GM12878 (cell line): ENCODE results near the gene TNFRSF1B. TPM values are rescaled to one million over a fixed set of nuclear protein-coding genes. Genes with fewer than 3 reads are reported as not detected.

Experiments
- ATAC-seq: fragments of 200-7000 bp; cut with Tn5 transposase; 3 replicates; pipeline ENCODE4 v1.9.1; 2020; ENCODE audit warnings: mild to moderate bottlenecking, moderate library complexity
- BruUV-seq: library from RNA; stranded (reverse); fragments of 400-500 nt; replicated peaks from 2 replicates; lab custom pipeline; 2021; lab: Mats Ljungman, UMichigan
- CTCF ChIA-PET: fragments of 300-600 bp; sonication (Branson Sonifier 250); formaldehyde crosslinking; extraction: SDS; loops from one replicate; lab custom pipeline; 2021; ENCODE audit warnings: inconsistent platforms; lab: Yijun Ruan, JAX
- POLR2A ChIA-PET: fragments of 350-600 bp; formaldehyde crosslinking; extraction: SDS; loops from one replicate; lab custom pipeline; 2021; ENCODE audit warnings: inconsistent platforms; lab: Charles Lee
- RAD21 ChIA-PET: fragments of 300-600 bp; sonication (Branson Sonifier 250); formaldehyde crosslinking; loops from one replicate; lab custom pipeline; 2023; ENCODE audit warnings: antibody characterized with exemption; ENCODE audit not compliant: unreplicated experiment; lab: Charles Lee
- SMC1A ChIA-PET: fragments of 300-600 bp; sonication (Branson Sonifier 250); formaldehyde crosslinking; loops from one replicate; lab custom pipeline; 2023; ENCODE audit not compliant: unreplicated experiment, uncharacterized antibody; lab: Charles Lee
- DNase-seq: peaks from one replicate; pipeline ENCODE4 v3.0.0-alpha.2; 2011; ENCODE audit warnings: low read depth, low spot score
- FAIRE-seq: peaks from 3 replicates; lab custom pipeline; 2011; peaks lifted over from hg19 to GRCh38; lab: Jason Lieb, UNC
- H2AFZ ChIP-seq: 2 replicates; pipeline ENCODE4 v1.6.0; 2011; ENCODE audit warnings: low read depth, low read length, control low read depth; ENCODE audit not compliant: control insufficient read depth
- H3K27ac ChIP-seq: 2 replicates; pipeline ENCODE4 v1.5.1; 2011; ENCODE audit warnings: control low read depth; ENCODE audit not compliant: control insufficient read depth, insufficient read depth
- H3K27me3 ChIP-seq, 2 experiments: replicated peaks in 1 of 2; 2 replicates each; pipeline versions ENCODE4 v1.6.0 to v1.6.1; 2011; ENCODE audit warnings: low read length in 1 of 2; ENCODE audit not compliant: control insufficient read depth in 2 of 2, insufficient read depth in 2 of 2
- H3K36me3 ChIP-seq, 2 experiments: 2 replicates each; pipeline ENCODE4 v1.5.1; 2011; ENCODE audit warnings: low read length in 1 of 2; ENCODE audit not compliant: control insufficient read depth in 2 of 2, insufficient read depth in 2 of 2
- H3K4me1 ChIP-seq: 2 replicates; pipeline ENCODE4 v1.6.1; 2011; ENCODE audit warnings: mild to moderate bottlenecking, low read length, moderate library complexity, mixed read lengths; ENCODE audit not compliant: control insufficient read depth, insufficient read depth
- H3K4me2 ChIP-seq: 2 replicates; pipeline ENCODE4 v1.6.0; 2011; ENCODE audit warnings: control low read depth; ENCODE audit not compliant: control insufficient read depth, insufficient read depth
- H3K4me3 ChIP-seq: fragments of 200-600 bp; sonication (generic); 2 replicates; pipeline ENCODE4 v1.5.1; 2016
- H3K79me2 ChIP-seq: 2 replicates; pipeline ENCODE4 v1.6.0; 2011; ENCODE audit warnings: low read length; ENCODE audit not compliant: control insufficient read depth, insufficient read depth
- H3K9ac ChIP-seq: 2 replicates; pipeline ENCODE4 v1.8.0; 2011; ENCODE audit warnings: low read length, control low read depth, mixed read lengths; ENCODE audit not compliant: control insufficient read depth, insufficient read depth
- H3K9me3 ChIP-seq: replicated peaks from 3 replicates; pipeline ENCODE4 v1.5.1; 2011; ENCODE audit warnings: mild to moderate bottlenecking, low read length; ENCODE audit not compliant: control insufficient read depth, insufficient read depth
- H4K20me1 ChIP-seq: 2 replicates; pipeline ENCODE4 v1.6.0; 2011; ENCODE audit not compliant: control insufficient read depth, insufficient read depth
- IKZF1 ChIP-seq: fragments of 450-650 bp; conservative IDR thresholded peaks from 2 replicates; pipeline ENCODE4 v1.6.1; 2017; ENCODE audit warnings: antibody characterized with exemption, mild to moderate bottlenecking
- MLLT1 ChIP-seq: fragments of 450-650 bp; IDR thresholded peaks from 2 replicates; pipeline ENCODE4 v1.6.1; 2016; ENCODE audit warnings: mild to moderate bottlenecking
- PKNOX1 ChIP-seq: fragments of 450-650 bp; IDR thresholded peaks from 2 replicates; pipeline ENCODE4 v1.6.1; 2016; ENCODE audit warnings: mild to moderate bottlenecking
- ZNF384 ChIP-seq: IDR thresholded peaks from 2 replicates; pipeline ENCODE4 v1.6.1; 2012; ENCODE audit warnings: low read depth, mild to moderate bottlenecking, low read length, improper control_type of control experiment, borderline replicate concordance
- ZZZ3 ChIP-seq: IDR thresholded peaks from 2 replicates; pipeline ENCODE4 v1.6.1; 2011; ENCODE audit warnings: low read depth; ENCODE audit not compliant: control insufficient read depth, insufficient read length
- WGBS: methylation state at CpG from one replicate; pipeline ENCODE4 v1.1.6; 2016; ENCODE audit warnings: low lambda C conversion rate; ENCODE audit not compliant: insufficient replicate concordance, insufficient coverage; ENCODE audit errors: missing lambda C conversion rate; 5-methylcytosine and 5-hydroxymethylcytosine counted together
- in situ Hi-C: fragments of 300-500 bp; cut with MboI; formaldehyde crosslinking; loops from 9 replicates; pipeline ENCODE4 v1.14.3; 2018; ENCODE audit warnings: mixed read lengths
- intact Hi-C: fragments of 100-400 bp; cut with micrococcal nuclease; formaldehyde crosslinking; loops from one replicate; pipeline ENCODE4 v1.14.2; 2022; ENCODE audit not compliant: unreplicated experiment
- polyA plus RNA-seq, 11 experiments: library from polyadenylated mRNA; depleted of rRNA in 4 of 11; unstranded in 6 of 11; stranded (reverse) in 5 of 11; fragments of >200 nt; fragmentation: Nextera tagmentation in 4 of 11; fragmentation: Illumina TruSeq in 1 of 11; extraction: Ambion mirVana in 4 of 11; extraction: Trizol in 1 of 11; gene quantifications; 1 replicate in 1 of 11; 2 replicates in 10 of 11; pipeline versions ENCODE4 v1.2.1 to v1.2.3, GENCODE V29; 2011 to 2016; ENCODE audit warnings: inconsistent platforms in 2 of 11, missing spikeins in 2 of 11, low read depth in 1 of 11
- total RNA-seq, 4 experiments: library from RNA; depleted of rRNA in 3 of 4; stranded (reverse); fragments of >200 nt in 3 of 4; fragmentation: Illumina TruSeq in 1 of 4; extraction: Trizol in 1 of 4; gene quantifications; 2 replicates each; pipeline versions ENCODE4 v1.2.1 to v1.2.3, GENCODE V29; 2013 to 2021

TNFRSF1B gene
- total and polyA plus RNA-seq, 10 of the 15 experiments (the other 5 are each of a cell fraction or from before 2014, with no cell fraction given), result 10.1 to 87.2 (median 37.3) TPM

GRCh38 chr1:12157366-12158231 is 9.2 kb upstream of the TNFRSF1B start (continued):
- 0 out of 2 replicates have a peak, but pooled peaks have one; percentile 20 for TF ChIP-seq PKNOX1

DNA sequence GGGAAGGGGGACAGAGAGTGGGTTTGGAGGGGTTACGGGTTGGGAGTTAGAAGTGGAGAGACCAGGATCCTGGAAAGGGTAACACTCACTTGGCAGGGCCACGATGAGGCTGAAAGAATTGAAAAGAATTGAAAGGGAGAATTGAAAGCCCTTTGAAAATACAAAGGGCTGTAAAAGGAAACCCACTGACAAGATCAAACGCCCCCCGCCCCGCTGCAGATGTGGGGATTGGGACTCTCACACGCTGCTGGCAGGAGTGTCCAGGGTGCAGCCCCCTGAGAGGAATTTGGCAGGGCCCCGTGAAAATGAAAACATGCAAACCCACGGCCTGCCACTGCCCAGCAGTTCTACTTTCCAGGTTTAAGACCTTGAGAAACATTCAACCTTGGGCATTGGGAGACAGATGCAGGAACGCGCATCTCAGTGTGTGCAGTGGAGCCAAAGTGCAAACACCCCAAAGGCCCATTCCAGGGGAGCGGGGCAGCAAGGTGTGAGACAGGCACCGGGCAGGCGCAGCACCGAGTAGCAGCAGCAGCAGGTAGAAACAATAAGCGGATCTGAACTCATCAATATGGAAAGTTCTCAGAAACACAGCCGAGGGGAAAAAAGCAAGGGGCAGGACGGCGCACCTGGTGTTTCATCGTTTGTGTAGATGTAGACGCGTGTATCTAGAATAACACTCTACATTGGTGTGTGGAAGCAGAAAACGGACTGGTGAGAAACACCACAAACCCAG is 8.3 kb upstream of the TNFRSF1B start:
- BruUV-seq, result no TSS peak
- POLR2A ChIA-PET, result interaction anchor here (2.0 to 5.2 kb wide), 3 partner anchors 9 to 11 kb away, joined by 13 to 166 read pairs (median 20); no protein-coding TSS in a partner anchor
- no peaks in the 10 kb centered on the region for H3K9me3 ChIP-seq
- peak overlapping the region; percentile 49 for H3K9ac ChIP-seq
- RAD21 ChIA-PET, result interaction anchor here (0.6 to 2.3 kb wide), 7 partner anchors 10 to 138 kb away, joined by 3 to 24 read pairs (median 4); no protein-coding TSS in a partner anchor
- 63% methylated on average over 22 of the region's 22 CpGs for WGBS
- no peaks in the 10 kb centered on the region for H3K36me3 ChIP-seq
- H2AFZ ChIP-seq, result no peak overlapping the region
- TF ChIP-seq ZNF384 (no peak), ZZZ3 (no peak), IKZF1 (0 out of 2 replicates have a peak, but pooled peaks have one; percentile 20), MLLT1 (peak; percentile 69)
- TF ChIP-seq, all 136 proteins: peak for 2
- Histone ChIP-seq H3K27me3 (no peaks in the 10 kb centered on the region), H3K4me2 (peak overlapping the region; percentile 56), H4K20me1 (no peaks in the 10 kb centered on the region), H3K79me2 (no peaks in the 10 kb centered on the region), H3K4me3 (no peak overlapping the region), H3K4me1 (peaks cover 66% of the 10 kb centered on the region), H3K27ac (peak overlapping the region; percentile 65)
- in situ Hi-C loops (loop anchor here (25.0 kb wide), 1 partner anchor 1579 kb away; no protein-coding TSS in a partner anchor), intact Hi-C loops (no loop called here)
- ChIA-PET SMC1A (interaction anchor here (1.8 to 20.8 kb wide), 3 partner anchors 9 to 12 kb away, joined by 10 to 347 read pairs (median 21); no protein-coding TSS in a partner anchor), CTCF (no interaction called here)
- FAIRE-seq (no peak), ATAC-seq (no peak), DNase-seq (no peak)
